Nucleus accumbens (tissue), 56 donors: ENCODE data around the gene ZGLP1.
A peak's percentile ranks its signal among the peaks of the same experiment; 100 is the strongest.

ENCODE experiments used
- DNase-seq, 56 donors: peaks; one replicate each; lab custom pipeline; 2025; lab: John Stamatoyannopoulos, UW

ZGLP1 gene

DNA sequence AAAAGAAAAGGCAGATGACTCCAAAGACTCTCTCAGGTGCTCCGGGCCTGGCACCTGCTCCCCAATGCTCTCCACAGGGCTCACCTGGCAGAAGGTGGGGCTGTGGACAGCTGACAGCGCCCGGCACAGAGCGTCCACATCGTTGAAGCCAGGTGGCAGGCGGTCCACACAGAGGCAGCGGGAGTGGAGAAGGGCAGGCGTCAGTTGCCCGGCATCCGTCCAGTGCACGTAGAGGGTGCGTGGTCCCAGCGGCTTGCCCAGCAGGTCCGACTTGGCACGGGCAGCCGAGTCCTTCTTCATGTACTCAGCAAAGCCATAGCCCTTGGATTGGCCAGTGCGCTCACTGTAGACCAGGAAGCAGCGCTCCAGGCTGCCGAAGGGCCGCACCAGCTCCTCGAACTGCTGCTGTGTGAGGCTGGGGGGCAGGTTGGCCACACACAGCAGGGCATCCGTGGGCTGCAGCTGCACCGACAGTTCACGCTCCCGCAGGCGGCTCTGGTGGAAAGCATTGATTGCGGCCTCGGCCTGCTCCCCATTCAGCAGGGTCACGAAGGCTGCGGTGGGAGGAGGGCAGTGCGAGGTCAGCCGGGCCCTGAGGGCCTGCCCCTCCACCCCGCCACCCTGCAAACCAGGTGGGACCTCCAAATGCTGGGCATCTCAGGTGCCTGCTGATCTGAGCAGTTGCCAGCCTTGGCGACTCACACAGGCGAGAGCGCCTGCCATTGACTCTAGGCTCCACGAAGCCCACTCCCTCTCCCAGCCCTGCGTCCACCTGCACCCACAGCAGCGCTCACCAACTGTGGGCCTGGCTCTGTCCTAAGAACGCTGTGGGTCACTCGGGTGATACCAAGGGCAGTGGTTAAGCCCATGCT lies 19.2 kb upstream of the ZGLP1 start:
- no peak for DNase-seq

DNA sequence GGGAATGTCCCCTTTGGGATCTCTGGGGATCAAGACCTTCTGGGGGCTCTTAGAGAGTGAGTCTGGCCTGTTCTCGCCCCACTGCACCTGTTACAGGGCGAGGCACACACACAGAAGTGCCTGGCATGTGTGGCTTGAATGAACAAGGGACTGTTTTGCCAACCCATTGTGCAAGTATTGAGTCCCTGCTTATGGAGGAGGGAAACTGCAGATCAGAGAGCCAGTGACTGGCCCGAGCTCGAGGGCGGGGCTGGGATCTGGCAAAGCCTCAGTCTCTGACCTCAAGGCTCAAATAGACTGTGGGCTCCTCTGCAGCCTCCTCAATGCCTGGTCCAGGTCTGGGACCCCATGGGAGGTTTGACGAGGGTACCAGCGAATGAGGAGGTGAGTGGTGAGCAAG lies 18.2 kb upstream of the ZGLP1 start:
- DNase-seq = no peak

DNA sequence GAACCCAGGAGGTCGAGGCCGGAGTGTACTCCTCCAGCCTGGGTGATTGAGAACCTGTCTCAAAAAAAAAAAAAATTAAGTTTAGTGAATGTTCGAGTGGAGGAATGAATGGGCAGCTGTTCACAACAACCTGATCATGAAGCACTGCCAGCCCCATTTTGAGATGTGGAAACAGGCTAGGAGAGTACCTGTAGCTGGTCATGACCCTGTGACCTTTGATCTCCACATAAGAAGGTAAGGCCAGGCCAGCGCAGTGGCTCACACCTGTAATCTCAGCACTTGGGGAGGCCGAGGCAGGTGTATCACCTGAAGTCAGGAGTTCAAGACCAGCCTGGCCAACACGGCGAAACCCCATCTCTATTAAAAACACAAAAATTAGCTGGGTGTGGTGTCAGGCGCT lies 16.1 kb upstream of the ZGLP1 start:
- no peak for DNase-seq

DNA sequence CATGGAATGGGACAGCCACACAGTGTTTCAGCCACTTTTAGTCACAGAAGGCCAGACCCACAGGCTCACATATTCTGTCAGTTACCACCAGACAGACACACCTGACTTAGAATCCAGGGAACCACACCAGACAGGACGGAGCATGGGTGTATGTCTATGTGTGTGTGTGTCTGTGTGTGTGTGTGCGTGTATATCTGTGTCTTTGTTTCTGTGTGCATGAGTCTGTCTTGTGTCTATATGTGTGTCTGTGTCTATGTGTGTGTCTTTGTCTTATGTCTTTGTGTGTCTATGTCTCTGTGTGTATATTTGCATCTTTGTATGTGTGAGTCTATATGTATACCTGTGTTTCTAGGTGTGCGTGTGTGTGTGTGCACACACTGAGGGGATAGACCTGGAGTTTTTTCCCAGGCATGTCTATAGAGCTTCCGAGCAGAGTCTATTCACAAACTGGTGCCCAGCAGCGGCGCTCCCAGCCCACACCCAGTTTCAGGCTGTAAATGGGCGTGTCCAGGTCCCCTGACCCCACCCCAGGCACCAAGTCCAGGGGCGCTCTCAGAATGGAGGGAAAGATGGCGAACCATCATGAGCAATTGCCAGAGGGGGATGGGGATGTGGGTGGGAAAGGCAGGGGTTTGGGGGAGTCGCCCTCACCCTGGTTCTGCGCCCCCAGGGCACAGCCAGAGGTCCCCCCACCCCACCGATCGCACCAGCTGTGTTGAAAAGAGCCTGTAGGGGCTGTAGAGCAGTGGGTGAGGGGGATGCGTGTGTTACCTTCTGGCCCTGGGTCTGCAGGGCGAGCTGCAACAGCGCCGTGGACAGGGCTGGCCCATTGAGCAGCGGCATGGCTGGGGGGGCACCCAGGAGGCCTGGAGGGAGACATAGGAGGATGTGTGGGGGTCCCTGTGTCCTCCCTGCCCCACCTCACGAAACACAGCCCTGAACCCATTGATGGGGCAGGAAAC lies 12.5 kb upstream of the ZGLP1 start:
- no peak for DNase-seq

DNA sequence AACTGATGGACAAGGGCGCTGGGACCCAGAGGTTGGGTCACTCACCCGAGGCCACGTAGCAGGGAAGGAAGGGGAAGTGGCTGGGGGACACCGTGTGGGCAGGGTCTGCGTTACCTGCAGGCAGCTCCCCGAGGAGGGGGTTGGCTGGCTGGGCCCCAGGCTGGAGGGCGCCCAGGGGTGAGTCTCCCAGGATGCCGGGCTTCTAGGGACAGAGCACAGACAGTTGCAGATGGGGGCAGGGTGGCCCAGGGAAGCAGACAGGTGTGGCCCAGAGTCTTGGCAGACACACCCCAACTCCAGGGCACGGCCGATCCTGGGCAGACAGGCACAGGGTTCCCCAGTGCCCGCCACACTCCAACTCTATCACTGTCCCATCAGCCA lies 11.8 kb upstream of the ZGLP1 start:
- DNase-seq = no peak

DNA sequence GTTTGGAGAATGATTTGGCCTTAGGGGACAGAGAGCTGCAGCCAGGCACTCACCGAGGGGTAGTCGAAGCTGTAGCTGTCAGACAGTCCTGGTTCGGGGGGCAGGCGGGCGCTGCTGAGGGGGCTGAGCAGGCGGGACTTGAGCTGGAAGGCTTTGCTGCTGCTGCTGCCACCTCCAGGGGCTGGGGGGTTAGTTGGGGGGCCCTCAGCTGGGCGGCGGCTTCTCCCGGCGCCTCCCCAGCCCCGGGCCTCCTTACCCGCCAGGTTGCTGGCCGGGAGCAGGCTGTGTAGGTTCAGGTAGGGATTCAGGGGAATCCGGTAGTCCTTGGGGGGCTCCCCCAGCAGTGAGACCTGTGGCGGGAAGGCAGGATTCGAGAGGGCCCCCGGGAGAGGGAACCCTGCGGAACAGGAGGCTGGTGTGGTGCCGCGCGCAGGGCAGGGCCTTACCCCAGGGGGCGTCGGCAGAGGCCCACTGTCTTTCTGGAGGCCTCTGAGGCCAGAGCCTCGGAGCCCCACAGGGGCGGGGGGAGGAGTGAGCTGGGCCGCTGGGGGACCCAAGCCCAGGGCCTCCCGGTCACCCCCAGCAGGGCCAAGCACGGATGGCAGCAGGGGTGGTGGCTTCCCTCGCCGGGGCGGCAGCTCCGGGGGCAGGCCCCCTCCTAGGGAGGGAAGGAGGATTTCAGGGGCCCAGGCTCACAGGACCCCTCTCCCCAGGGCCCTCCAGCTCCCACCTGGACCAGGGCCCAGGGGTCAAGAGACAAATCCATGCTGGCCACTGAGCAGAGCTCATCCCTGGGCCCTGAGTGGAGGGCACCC lies 11.2 kb upstream of the ZGLP1 start:
- DNase-seq = no peak

DNA sequence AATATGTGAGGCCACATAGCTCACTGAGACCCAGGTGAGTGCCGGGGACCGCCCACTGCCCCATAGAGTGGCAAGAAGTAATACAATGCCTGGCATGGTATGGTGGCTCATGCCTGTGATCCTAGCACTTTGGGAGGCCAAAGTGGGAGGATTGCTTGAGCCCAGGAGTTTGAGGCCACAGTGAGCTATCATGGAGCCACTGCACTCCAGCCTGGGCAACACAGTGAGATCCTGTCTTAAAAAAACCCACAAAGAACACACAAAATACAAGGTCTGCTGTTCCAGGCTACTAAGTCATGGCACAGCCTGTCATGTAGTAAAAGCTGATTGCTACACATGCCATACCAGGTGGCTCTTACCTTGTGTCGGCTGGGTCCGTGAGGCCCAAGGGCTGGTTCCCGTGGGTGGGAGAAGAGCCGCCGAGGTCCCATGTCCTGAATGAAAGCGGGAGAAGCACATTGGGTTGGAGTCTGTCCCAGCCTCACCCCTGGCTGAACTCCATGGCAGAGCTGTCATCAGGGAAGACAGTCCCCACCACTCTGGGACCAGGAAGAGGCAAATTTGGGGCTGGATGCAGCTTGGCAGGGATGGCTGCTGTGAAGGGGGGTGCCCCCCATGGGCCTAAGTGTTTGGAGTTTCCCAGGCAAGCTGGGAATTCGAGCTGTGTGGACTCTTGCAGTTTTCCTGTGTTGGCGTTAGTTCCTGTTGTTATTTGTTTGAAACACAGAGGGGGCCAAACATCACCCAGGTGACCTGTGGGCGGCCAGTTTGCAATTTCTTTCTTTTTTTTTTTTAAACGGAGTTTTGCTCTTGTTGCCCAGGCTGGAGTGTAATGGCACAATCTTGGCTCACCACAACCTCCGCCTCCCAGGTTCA lies 9.4 kb upstream of the ZGLP1 start:
- no peak for DNase-seq

DNA sequence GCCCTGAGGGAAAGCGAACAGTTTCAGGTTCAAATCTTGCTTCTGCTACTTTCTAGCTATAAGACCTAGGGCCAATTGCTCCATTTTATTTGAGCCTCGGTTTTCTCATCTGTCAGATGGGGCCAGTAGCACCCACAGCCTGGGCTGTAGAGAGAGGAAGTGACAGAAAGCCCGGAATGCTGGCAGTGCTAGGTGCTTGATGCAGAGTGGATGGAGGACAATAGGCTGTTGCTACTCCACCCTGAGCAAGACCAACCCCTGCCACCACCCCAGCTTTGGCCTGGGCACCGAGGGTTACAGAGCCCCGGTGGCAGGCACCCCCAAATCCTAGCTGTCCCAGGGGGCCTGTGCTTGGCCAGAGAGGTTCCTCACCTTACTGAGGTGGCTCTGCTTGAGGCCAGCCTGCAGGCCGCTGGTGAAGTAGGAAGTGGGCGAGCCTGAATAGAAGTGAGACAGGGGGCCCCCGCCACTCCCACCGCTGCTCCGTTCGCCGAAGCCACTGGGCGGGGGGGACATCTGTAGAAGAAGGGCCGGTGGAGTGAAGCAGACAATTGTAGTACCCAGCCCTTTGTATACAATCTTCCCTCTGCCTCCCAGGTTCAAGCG lies 8.3 kb upstream of the ZGLP1 start:
- DNase-seq = no peak

DNA sequence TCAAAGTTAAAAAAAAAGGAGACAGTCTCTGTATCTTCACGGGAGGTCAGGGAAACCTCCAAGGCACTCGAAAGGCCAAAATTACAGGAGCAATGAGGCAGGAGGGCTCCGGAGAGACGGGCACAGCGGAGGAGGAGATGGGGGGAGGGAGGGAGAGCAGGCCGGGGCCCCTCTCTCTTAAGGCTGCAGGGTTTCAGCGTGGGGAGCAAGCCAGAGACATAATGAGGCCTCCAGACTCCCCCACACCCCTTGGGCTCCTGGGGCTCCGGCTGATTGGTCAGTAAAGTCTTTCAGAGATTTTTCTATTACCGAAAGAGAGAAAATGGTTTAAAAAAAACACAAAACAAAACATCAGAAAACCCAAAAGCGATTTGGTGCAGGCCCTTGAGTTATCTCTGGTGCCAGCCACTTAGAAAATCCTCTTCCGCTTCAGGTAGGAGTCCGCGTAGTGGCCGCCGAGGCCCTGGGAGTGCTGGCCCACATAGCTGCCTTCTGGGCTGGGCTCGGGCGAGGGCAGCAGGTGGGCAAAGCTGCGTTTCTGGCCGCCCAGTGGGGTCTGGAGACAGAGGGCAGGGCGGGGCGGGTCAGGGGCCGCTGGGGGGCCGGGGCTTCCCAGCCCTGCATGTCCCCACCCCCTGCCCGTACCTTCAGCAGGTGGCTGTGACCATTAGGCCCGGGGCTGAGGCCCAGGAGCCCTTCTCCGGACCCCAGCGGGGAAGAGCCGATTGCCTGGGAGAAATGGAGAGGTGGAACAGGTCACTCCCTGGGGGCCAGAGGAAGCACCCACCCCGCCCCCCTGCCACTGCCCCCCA lies 7.6 kb upstream of the ZGLP1 start:
- DNase-seq = no peak

DNA sequence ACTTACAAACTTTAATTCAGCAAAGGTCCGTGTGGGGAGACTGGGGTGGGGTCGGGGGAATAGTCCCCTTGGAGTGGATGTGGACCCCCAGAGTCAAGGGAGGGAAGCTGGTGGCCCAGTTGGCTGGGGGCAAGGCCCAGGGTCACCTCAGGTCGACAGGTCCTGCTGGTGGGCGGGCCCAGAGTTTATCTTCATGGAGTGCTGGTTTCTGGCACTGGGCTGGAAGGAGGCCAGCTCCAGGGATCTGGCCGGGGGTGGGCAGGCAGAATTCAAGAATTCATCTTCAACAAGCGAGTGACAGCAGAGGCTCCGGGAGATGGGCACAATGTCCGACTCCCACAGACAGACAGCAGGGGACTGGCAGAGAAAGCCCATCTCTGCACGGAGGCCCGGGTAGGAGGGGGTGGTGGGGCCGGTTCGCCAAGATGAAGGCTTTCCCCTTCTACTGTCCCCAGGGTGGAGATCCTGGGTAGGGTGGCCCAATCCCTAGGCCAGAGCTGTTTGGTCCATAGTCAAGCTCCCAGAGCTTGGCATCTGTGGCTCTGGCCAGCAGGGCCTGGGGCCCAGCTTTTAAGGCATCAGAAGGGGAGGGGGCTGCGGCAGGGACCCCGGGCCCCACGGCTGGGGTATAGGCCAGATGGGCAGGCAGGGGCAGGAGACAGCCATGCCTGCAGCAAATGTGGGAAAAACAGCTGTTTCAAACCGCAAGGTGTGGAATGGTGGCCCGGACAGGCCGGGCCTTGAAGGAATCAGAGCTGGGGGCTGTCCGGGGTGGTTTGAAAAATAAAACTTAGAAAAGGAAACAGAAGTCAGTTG lies 6.8 kb upstream of the ZGLP1 start:
- peak in 9 of 56 donors; percentile 14 to 43 (median 31) for DNase-seq

DNA sequence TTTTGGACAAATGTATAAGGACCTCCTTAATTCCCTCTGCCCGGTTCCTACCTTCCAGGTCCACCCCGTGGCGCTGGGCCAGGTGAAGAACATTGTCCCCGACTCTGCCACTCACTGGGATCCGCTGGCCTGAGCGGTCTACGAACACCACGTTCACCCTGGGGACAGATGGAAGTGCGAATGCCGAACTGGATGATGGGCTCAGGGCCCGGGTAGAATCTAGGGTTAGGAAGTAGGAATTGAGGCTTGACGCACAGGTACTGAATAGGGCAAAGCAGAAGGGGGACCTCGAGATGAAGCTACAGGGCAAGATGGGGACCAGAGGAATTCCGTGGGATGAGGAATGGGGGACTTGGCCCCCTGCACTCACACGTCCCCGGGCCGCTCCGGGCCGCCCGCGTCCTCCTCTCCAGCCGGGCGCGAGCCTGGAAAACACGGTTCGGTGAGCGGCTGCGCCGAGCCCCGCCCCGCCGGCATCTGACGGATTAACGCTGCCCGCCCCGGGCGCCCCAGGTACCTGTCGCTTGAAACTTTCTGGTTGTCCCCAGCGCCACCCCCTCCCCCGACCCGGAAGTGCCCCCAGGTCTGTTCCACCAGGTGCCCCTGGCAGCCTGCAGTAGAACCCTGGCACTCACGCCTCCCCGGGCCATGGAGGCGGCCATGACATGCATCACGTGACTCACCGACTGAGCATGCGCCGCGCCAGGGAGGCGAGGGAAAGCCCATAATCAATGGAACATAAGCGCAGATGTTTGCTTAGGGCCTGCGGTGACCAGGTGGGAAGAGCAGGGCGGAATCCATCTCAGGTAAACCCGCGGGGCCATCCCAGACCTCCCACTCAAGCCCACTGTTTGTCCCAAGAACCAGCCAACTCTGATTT lies 6.0 kb upstream of the ZGLP1 start, which contains the start of gene FDX2:
FDX2 (minus strand) TSS at position 681 of the 880 bp plus-strand sequence; CDS start at position 662, 19 bp downstream.
- DNase-seq = peak; percentile 18 to 95 (median 82)

DNA sequence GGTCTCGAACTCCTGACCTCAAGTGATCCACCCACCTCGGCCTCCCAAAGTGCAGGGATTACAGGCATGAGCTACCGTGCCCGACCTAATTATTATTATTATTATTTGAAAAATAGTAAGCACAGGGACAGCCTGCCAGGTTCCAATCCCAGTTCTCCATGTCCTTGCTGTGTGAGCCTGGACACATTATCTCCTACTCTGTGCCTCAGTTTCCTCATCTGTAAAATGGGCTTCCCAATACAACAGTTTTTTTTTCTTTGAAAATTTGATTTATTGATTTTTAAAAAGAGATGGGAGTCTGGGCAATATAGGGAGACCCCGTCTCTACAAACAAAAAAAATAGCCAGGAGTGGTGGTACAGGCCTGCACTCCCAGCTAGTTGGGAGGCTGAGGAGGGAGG lies 3.3 kb downstream of the ZGLP1 start:
- DNase-seq = no peak

DNA sequence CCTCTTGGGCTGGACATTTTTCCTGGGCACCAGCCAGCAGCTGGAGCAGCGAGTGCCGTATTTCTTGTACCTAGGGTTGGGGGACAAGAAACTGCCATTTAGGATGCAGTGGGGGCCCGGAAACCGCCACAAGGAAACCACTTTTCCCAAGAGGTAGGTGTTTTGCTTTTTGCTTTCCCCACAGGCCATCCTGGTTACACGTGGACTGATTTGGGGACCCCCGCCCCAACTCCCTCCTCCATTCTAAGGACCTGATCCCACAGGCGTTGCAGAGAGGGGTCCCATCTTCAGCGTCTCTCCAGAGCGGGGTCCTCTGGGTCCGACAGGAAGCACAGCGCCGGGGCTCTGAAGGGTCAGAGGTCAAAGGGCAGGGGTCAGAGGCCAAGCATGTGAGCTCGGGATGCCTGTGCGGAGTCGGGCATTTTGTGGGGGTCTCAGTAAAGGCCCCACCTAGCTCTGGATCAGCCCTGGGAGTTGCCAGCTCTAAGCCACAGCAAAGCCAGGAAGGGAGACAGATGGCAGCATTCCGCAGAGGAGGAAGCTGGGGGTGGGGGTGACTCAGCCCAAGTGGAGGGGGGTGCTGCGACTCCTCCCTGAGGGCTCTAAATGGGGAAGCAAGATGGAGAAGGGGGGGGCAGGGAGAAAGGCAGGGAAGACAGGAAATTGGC lies 4.3 kb downstream of the ZGLP1 start:
- peak in 41 of 56 donors; percentile 6 to 81 (median 47) for DNase-seq

DNA sequence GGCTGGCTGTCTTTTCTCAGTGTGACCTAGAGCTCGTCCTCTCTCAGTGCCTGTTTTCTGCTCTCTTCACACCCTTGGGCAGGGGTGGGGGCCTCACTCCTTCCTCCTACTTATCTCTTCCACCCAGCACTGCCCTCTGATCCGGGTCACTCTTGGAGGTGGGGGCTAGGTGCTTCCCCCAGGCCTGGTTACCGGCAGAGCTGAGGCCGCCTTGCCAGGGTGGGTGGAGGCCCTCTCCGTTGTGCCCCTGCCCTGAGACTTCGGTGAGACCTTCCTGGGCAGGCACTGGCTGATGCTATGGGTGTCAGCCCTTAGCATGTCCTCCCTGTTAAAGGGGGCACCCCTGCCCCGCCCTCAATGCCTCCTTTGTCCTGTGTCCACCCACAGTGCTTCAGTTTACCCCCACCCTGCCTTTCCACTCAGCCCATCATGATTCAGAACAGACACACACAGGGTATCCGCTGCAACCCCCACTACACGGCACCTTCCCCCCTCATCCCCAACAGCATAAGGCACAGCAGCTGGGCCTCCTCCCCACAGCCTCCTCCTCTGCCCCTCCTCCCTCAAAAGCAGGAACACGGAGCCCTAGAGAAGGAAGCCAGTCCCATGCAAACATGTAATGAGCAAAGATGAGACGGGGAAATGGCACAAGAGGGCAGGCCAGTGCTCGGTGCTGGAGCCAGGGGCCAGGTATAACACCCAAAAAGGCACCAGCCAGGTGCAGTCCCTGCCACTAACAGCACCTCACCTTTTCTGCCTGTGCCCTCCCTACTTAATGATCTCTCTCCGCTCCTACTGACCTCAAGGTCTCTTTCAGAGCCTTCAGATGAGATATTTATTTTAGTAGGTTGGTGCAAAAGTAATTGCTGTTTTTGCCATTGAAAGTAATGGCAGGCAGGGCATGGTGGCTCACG lies 9.8 kb downstream of the ZGLP1 start:
- DNase-seq = no peak
